ENCODE data around the gene IGFLR1. TPM values are rescaled to one million over a fixed set of nuclear protein-coding genes. Genes with fewer than 3 reads are reported as not detected.
A peak's percentile ranks its signal among the peaks of the same experiment; 100 is the strongest.
"Not testable (repeated sequence)": the region's sequence is repeated elsewhere in the genome, so short reads cannot be mapped to it uniquely, and the experiment has no call there.

The IGFLR1 gene
- total and polyA plus RNA-seq, 9 of the 15 experiments (the other 6 are each of a cell fraction or from before 2014, with no cell fraction given), result 1.0 to 14.3 (median 4.6) TPM

DNA sequence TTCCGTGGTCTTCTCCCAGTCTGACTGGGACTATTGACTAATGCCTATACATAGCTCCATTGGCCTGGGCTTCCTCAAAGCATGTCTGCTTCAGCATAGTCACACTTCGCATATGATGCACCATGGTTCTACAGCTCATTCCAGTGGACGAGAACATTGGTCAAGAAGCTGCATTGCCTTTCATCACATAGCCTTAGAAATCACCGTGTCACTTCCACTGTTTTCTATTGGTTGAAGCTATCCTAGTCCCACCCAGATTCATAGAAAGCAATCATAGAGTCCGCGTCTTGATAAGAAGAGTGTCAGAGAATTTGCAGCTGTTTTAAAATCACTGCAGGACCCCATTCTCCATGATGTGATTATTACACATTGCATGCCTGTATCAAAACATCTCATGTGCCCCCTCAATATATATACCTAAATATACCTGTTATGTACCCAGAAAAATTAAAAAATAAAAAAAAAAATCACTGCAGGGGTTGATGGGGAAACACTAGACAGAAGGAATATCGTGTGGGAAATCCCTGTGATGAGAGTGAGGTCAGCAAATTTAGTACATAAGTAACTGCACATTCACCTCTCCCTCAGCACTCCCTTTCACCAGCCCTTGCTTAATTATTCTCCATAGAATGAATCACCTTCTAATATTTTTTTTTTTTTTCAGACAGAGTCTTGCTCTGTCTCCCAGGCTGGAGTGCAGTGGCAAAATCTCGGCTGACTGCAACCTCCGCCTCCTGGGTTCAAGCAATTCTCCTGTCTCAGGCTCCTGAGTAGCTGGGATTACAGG is 31.0 kb upstream of the IGFLR1 start:
- ATAC-seq (no peak), DNase-seq (ENCODE audit: extremely low read depth in 1 of 4, low spot score in 3 of 4) (no peak), FAIRE-seq (peak; percentile 23)
- Histone ChIP-seq H3K27me3 (ENCODE audit: control insufficient read depth in 2 of 2, insufficient read depth in 2 of 2, low read length in 2 of 2) (no peaks in the 10 kb centered on the region), H3K4me1 (replicated peaks in 1 of 2; ENCODE audit: control insufficient read depth in 2 of 2, insufficient read depth in 2 of 2, low read length in 2 of 2) (peaks cover 10 to 25% of the 10 kb centered on the region in 2 experiments), H3K36me3 (ENCODE audit: control insufficient read depth, insufficient read depth, low read length) (peaks cover 12% of the 10 kb centered on the region; the same call in 2 of the 3 replicates), H3K9me3 (replicated peaks; ENCODE audit: control insufficient read depth, insufficient read depth, low read depth, low read length) (no peaks in the 10 kb centered on the region), H3K9ac (ENCODE audit: insufficient read depth in 1 of 2, low read depth in 2 of 2, low read length in 2 of 2) (no peak overlapping the region), H3K27ac (ENCODE audit: extremely low read depth, low read depth, low read length) (no peak overlapping the region), H2AFZ (ENCODE audit: low read depth, low read length) (no peak overlapping the region), H3K79me2 (ENCODE audit: control insufficient read depth, insufficient read depth, low read length) (peaks cover 5% of the 10 kb centered on the region; the same call in 1 of the 3 replicates), H3K4me3 (no peak overlapping the region), H4K20me1 (replicated peaks; ENCODE audit: control insufficient read depth, insufficient read depth, low read length) (no peaks in the 10 kb centered on the region; the same call in 1 of the 2 replicates), H3K9me1 (ENCODE audit: control insufficient read depth, insufficient read depth, low read length) (peaks cover 3% of the 10 kb centered on the region), H3K4me2 (ENCODE audit: insufficient read depth, low read length) (no peak overlapping the region)
- WGBS (ENCODE audit: insufficient coverage, low coverage, missing lambda C conversion rate), result 16% methylated on average over 9 of the region's 9 CpGs
- ChIA-PET CTCF (ENCODE audit: low intra/inter-chr PET ratio) (interaction anchor here (0.6 kb wide), 1 partner anchor 13 kb away, joined by 3 read pairs; no protein-coding TSS in a partner anchor), POLR2A (interaction anchor here (0.6 to 1.4 kb wide), 4 partner anchors 13 to 71 kb away, joined by 3 to 9 read pairs (median 4); partner anchors contain the start of gene HSPB6)
- in situ Hi-C loops (cut with MboI), result no loop called here
- intact Hi-C loops (cut with micrococcal nuclease), result no loop called here
- BruUV-seq (replicated peaks), result no TSS peak
- TF ChIP-seq RCOR1 (IDR thresholded peaks at IDR 0.05; ENCODE audit: borderline replicate concordance in 1 of 2, low read depth in 2 of 2, low read length in 2 of 2) (peak in 1 of 2 experiments; percentile 42; a peak in 1 of 4 replicates), HDAC2 (IDR thresholded peaks at IDR 0.05) (peak; percentile 59; the same call in 1 of the 2 replicates), PHF21A (IDR thresholded peaks at IDR 0.05; ENCODE audit: borderline replicate concordance, low read depth) (peak; percentile 81; the same call in 1 of the 2 replicates), KDM1A (IDR thresholded peaks at IDR 0.05) (peak; percentile 89 to 93), ETV5 (CRISPR knock-in tag; IDR thresholded peaks at IDR 0.05; ENCODE audit: low read depth) (no peak)

DNA sequence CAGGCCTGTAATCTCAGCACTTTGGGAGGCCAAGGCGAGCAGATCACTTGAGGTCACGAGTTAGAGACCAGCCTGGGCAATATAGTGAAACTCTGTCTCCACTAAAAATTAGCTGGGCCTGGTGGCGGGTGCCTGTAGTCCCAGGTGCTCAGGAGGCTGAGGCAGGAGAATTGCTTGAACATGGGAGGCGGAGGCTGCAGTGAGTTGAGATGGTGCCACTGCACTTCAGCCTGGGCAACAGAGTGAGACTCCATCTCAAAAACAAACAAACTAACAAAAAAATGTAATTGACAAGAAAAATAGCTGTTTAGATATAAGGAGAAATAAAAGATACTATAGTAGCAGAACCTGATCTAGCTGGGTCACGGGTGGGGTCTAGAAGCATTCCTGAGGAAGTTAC is 30.1 kb upstream of the IGFLR1 start:
- intact Hi-C loops (cut with micrococcal nuclease); ATAC-seq; BruUV-seq (replicated peaks); H3K9ac ChIP-seq (ENCODE audit: insufficient read depth in 1 of 2, low read depth in 2 of 2, low read length in 2 of 2); H3K4me2 ChIP-seq (ENCODE audit: insufficient read depth, low read length); H4K20me1 ChIP-seq (replicated peaks; ENCODE audit: control insufficient read depth, insufficient read depth, low read length); FAIRE-seq; in situ Hi-C loops (cut with MboI); H3K4me3 ChIP-seq; DNase-seq (ENCODE audit: extremely low read depth in 1 of 4, low spot score in 3 of 4); H3K9me3 ChIP-seq (replicated peaks; ENCODE audit: control insufficient read depth, insufficient read depth, low read depth, low read length); H3K27me3 ChIP-seq (ENCODE audit: control insufficient read depth in 2 of 2, insufficient read depth in 2 of 2, low read length in 2 of 2); H3K79me2 ChIP-seq (ENCODE audit: control insufficient read depth, insufficient read depth, low read length); H2AFZ ChIP-seq (ENCODE audit: low read depth, low read length); H3K9me1 ChIP-seq (ENCODE audit: control insufficient read depth, insufficient read depth, low read length); CTCF ChIA-PET (ENCODE audit: low intra/inter-chr PET ratio); H3K27ac ChIP-seq (ENCODE audit: extremely low read depth, low read depth, low read length): not testable (repeated sequence)
- WGBS (ENCODE audit: insufficient coverage, low coverage, missing lambda C conversion rate), result 71% methylated on average over 5 of the region's 5 CpGs
- POLR2A ChIA-PET, result interaction anchor here (0.6 to 1.4 kb wide), 4 partner anchors 12 to 70 kb away, joined by 3 to 9 read pairs (median 4); partner anchors contain the start of gene HSPB6
- Histone ChIP-seq H3K36me3 (ENCODE audit: control insufficient read depth, insufficient read depth, low read length) (peaks cover 14% of the 10 kb centered on the region; the same call in 1 of the 3 replicates), H3K4me1 (replicated peaks in 1 of 2; ENCODE audit: control insufficient read depth in 2 of 2, insufficient read depth in 2 of 2, low read length in 2 of 2) (peaks cover 10 to 30% of the 10 kb centered on the region in 2 experiments)
